Central memory CD8-positive, alpha-beta T cell (primary cell): Measurements from ENCODE around the gene NDEL1.

Experiments used
- ATAC-seq: fragments of 150-1000 bp; cut with Tn5 transposase; replicated peaks from 2 replicates; pipeline ENCODE4 v1.10.0; 2022; ENCODE audit warnings: mild to moderate bottlenecking, moderate FRiP score, moderate number of reproducible peaks; ENCODE audit not compliant: poor library complexity, severe bottlenecking; ENCODE audit errors: extremely low read depth
- DNase-seq, 2 donors: peaks; one replicate each; pipeline ENCODE4 v3.0.0; 2021; ENCODE audit warnings: low spot score in 2 of 2
- H3K27ac Mint-ChIP-seq: one replicate; pipeline ENCODE4 v1.8.0; 2022; ENCODE audit warnings: low read depth, mild to moderate bottlenecking, moderate library complexity, mixed read lengths
- H3K27me3 Mint-ChIP-seq: one replicate; pipeline ENCODE4 v1.8.0; 2022; ENCODE audit warnings: mixed read lengths
- H3K36me3 Mint-ChIP-seq: one replicate; pipeline ENCODE4 v1.8.0; 2022; ENCODE audit warnings: mild to moderate bottlenecking, moderate library complexity, mixed read lengths; ENCODE audit not compliant: insufficient read depth
- H3K4me1 Mint-ChIP-seq: one replicate; pipeline ENCODE4 v1.8.0; 2022; ENCODE audit warnings: mixed read lengths
- H3K4me3 Mint-ChIP-seq: one replicate; pipeline ENCODE4 v1.8.0; 2022; ENCODE audit warnings: mild to moderate bottlenecking, moderate library complexity, mixed read lengths
- H3K9me3 Mint-ChIP-seq: one replicate; pipeline ENCODE4 v1.8.0; 2022; ENCODE audit warnings: mixed read lengths

Gene NDEL1

GRCh38 chr17:8402921-8403536 lies 32.7 kb upstream of the NDEL1 start:
- Mint-ChIP-seq H3K27me3 (peaks cover 36% of the 10 kb centered on the region), H3K36me3 (no peaks in the 10 kb centered on the region), H3K9me3 (no peaks in the 10 kb centered on the region), H3K4me3 (no peak overlapping the region), H3K4me1 (no peaks in the 10 kb centered on the region), H3K27ac (no peak overlapping the region)
- ATAC-seq (no peak), DNase-seq (no peak)

GRCh38 chr17:8405499-8406016 lies 30.1 kb upstream of the NDEL1 start:
- ATAC-seq (no peak), DNase-seq (no peak)
- no peak overlapping the region for H3K4me3 Mint-ChIP-seq
- no peaks in the 10 kb centered on the region for H3K36me3 Mint-ChIP-seq
- H3K27me3 Mint-ChIP-seq = peaks cover 35% of the 10 kb centered on the region
- H3K4me1 Mint-ChIP-seq = no peaks in the 10 kb centered on the region
- no peak overlapping the region for H3K27ac Mint-ChIP-seq
- no peaks in the 10 kb centered on the region for H3K9me3 Mint-ChIP-seq

GRCh38 chr17:8406174-8406573 lies 29.5 kb upstream of the NDEL1 start:
- DNase-seq (no peak), ATAC-seq (no peak)
- H3K4me1 Mint-ChIP-seq = no peaks in the 10 kb centered on the region
- peaks cover 29% of the 10 kb centered on the region for H3K27me3 Mint-ChIP-seq
- H3K9me3 Mint-ChIP-seq = no peaks in the 10 kb centered on the region
- H3K27ac Mint-ChIP-seq = no peak overlapping the region
- no peaks in the 10 kb centered on the region for H3K36me3 Mint-ChIP-seq
- H3K4me3 Mint-ChIP-seq = no peak overlapping the region

GRCh38 chr17:8408371-8408770 lies 27.3 kb upstream of the NDEL1 start:
- H3K4me3 Mint-ChIP-seq = no peak overlapping the region
- DNase-seq = no peak
- H3K4me1 Mint-ChIP-seq = peaks cover 6% of the 10 kb centered on the region
- no peaks in the 10 kb centered on the region for H3K36me3 Mint-ChIP-seq
- no peak for ATAC-seq
- peaks cover 12% of the 10 kb centered on the region for H3K27me3 Mint-ChIP-seq
- H3K27ac Mint-ChIP-seq = no peak overlapping the region
- no peaks in the 10 kb centered on the region for H3K9me3 Mint-ChIP-seq

- Mint-ChIP-seq H3K36me3 (no peaks in the 10 kb centered on the region), H3K9me3 (no peaks in the 10 kb centered on the region), H3K4me3 (no peak overlapping the region), H3K27ac (no peak overlapping the region), H3K4me1 (peaks cover 9% of the 10 kb centered on the region), H3K27me3 (peaks cover 10% of the 10 kb centered on the region)
- ATAC-seq = peak; percentile 64
- peak; percentile 47 to 74 for DNase-seq
These were observed 25.5 kb upstream of the NDEL1 start for GRCh38 chr17:8409966-8410882.

- Mint-ChIP-seq H3K9me3 (no peaks in the 10 kb centered on the region), H3K4me1 (peaks cover 9% of the 10 kb centered on the region), H3K27ac (no peak overlapping the region), H3K36me3 (no peaks in the 10 kb centered on the region), H3K27me3 (peaks cover 13% of the 10 kb centered on the region), H3K4me3 (no peak overlapping the region)
- DNase-seq = no peak
- no peak for ATAC-seq
These were observed 24.8 kb upstream of the NDEL1 start for GRCh38 chr17:8410883-8411238.

- H3K4me3 Mint-ChIP-seq = no peak overlapping the region
- H3K36me3 Mint-ChIP-seq = no peaks in the 10 kb centered on the region
- H3K27ac Mint-ChIP-seq = no peak overlapping the region
- no peaks in the 10 kb centered on the region for H3K9me3 Mint-ChIP-seq
- no peak for ATAC-seq
- H3K4me1 Mint-ChIP-seq = peaks cover 9% of the 10 kb centered on the region
- peaks cover 25% of the 10 kb centered on the region for H3K27me3 Mint-ChIP-seq
- no peak for DNase-seq
These were observed 23.6 kb upstream of the NDEL1 start for GRCh38 chr17:8412089-8412488.

GRCh38 chr17:8413328-8413727 lies 22.4 kb upstream of the NDEL1 start:
- H3K9me3 Mint-ChIP-seq = no peaks in the 10 kb centered on the region
- peaks cover 9% of the 10 kb centered on the region for H3K4me1 Mint-ChIP-seq
- no peaks in the 10 kb centered on the region for H3K36me3 Mint-ChIP-seq
- peaks cover 31% of the 10 kb centered on the region for H3K27me3 Mint-ChIP-seq
- H3K27ac Mint-ChIP-seq = no peak overlapping the region
- no peak for DNase-seq
- ATAC-seq = no peak
- no peak overlapping the region for H3K4me3 Mint-ChIP-seq

- DNase-seq = no peak
- ATAC-seq = no peak
- no peaks in the 10 kb centered on the region for H3K36me3 Mint-ChIP-seq
- no peak overlapping the region for H3K4me3 Mint-ChIP-seq
- H3K27ac Mint-ChIP-seq = no peak overlapping the region
- peaks cover 34% of the 10 kb centered on the region for H3K27me3 Mint-ChIP-seq
- peaks cover 9% of the 10 kb centered on the region for H3K4me1 Mint-ChIP-seq
- no peaks in the 10 kb centered on the region for H3K9me3 Mint-ChIP-seq
These were observed 21.7 kb upstream of the NDEL1 start for GRCh38 chr17:8413938-8414337.

GRCh38 chr17:8417806-8418205 lies 17.9 kb upstream of the NDEL1 start:
- H3K27ac Mint-ChIP-seq = no peak overlapping the region
- peaks cover 8% of the 10 kb centered on the region for H3K4me1 Mint-ChIP-seq
- ATAC-seq (no peak), DNase-seq (no peak)
- no peak overlapping the region for H3K4me3 Mint-ChIP-seq
- H3K27me3 Mint-ChIP-seq = peaks cover 73% of the 10 kb centered on the region
- no peaks in the 10 kb centered on the region for H3K9me3 Mint-ChIP-seq
- no peaks in the 10 kb centered on the region for H3K36me3 Mint-ChIP-seq

GRCh38 chr17:8418471-8418870 lies 17.2 kb upstream of the NDEL1 start:
- Mint-ChIP-seq H3K27ac (no peak overlapping the region), H3K9me3 (no peaks in the 10 kb centered on the region), H3K36me3 (no peaks in the 10 kb centered on the region), H3K4me3 (no peak overlapping the region), H3K4me1 (peaks cover 1% of the 10 kb centered on the region), H3K27me3 (peaks cover 79% of the 10 kb centered on the region)
- no peak for ATAC-seq
- no peak for DNase-seq

- no peak overlapping the region for H3K4me3 Mint-ChIP-seq
- H3K4me1 Mint-ChIP-seq = no peaks in the 10 kb centered on the region
- H3K36me3 Mint-ChIP-seq = no peaks in the 10 kb centered on the region
- no peak overlapping the region for H3K27ac Mint-ChIP-seq
- DNase-seq = no peak
- no peak for ATAC-seq
- H3K27me3 Mint-ChIP-seq = peaks cover 88% of the 10 kb centered on the region
- H3K9me3 Mint-ChIP-seq = no peaks in the 10 kb centered on the region
These were observed 16.4 kb upstream of the NDEL1 start for GRCh38 chr17:8419305-8419704.
